ENCODE data around the gene LRRC47.

DNA sequence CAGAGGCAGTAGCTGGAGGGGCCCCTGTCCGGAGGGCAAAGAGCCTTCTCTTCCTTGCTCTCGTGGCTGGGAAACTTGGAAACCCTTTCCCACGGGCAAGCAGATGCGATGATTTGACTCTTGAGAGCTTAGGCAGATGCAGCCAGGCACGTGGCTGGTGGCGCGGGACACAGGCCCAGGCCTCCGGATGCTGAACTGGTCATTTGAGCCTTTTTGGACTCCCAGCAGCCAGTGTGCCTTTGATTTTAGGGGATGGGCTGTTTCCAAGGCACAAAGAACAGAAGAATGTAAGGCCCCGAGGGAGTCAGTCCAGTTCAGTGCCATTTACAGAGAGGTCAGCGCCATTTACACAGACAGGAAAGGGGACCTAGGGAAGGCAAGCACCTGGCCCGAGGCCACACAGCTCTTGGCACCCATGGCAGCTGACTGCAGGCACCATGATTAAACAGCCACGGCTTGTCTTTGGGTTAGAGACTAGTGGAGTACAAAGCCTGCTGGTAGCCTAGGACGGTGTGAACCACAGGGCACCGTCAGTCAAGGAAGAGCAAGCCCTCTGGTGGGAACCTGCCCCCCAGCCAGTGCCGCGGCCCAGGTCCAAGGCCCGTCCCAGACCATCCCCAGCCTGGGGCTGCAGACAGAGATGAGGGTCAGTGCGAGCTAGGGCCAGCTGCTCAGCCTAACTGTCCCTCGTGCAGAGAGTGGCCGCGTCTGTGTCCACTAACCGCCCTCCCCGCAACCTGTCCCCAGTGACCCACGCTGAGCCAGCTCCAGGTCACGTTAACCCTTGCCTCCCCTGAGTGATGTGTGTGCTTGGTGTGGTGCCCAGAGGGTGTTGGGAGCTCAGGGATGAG is 64.5 kb downstream of the LRRC47 start:
- TF ChIP-seq RAD21 (IDR thresholded peaks at IDR 0.05; ENCODE audit: low read length), result no peak
- no peak for TF ChIP-seq CTCF (IDR thresholded peaks at IDR 0.05)
- TF ChIP-seq SIN3A (IDR thresholded peaks at IDR 0.05; ENCODE audit: borderline replicate concordance, low read depth, low read length), result no peak
- TF ChIP-seq JUND (IDR thresholded peaks at IDR 0.05), result no peak
- TF ChIP-seq USF2 (IDR thresholded peaks at IDR 0.05; ENCODE audit: borderline replicate concordance, low read depth, low read length), result no peak
- TF ChIP-seq MAX (IDR thresholded peaks at IDR 0.05; ENCODE audit: low read depth), result no peak
- TF ChIP-seq TAF1 (IDR thresholded peaks at IDR 0.05; ENCODE audit: borderline replicate concordance, low read depth, low read length), result no peak
- no peak for TF ChIP-seq SMC3 (IDR thresholded peaks at IDR 0.05; ENCODE audit: low read depth, low read length)
- no peak for TF ChIP-seq RXRA (IDR thresholded peaks at IDR 0.05; ENCODE audit: borderline replicate concordance, low read depth)
- TF ChIP-seq POLR2AphosphoS5 (IDR thresholded peaks at IDR 0.05; ENCODE audit: low read depth, low read length), result no peak

All from SK-N-SH (cell line).